SHP77 (cell line): ENCODE measurements around the gene GPATCH11.

Source experiments
- DNase-seq, 2 experiments: peaks; one replicate each; lab custom pipeline; 2025; lab: John Stamatoyannopoulos, UW

The GPATCH11 gene

DNA sequence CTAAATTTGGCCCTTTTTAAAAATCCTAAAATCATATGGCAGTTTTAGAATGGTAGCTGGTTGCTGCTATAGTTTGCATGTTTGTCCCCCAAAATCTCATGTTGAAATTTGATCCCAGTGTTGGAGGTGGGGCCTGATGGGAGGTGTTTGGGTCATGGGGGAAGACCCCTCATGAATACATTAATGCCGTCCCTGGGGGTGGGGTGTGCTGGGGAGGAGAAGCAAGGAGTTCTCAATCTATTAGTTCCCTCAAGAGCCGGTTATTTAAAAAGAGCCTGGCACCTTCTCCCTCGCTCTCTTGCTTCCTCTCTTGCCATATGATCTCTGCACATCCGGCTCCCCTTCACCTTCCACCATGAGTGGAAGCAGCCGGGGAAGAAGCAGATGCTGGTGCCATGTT, 20.8 kb downstream of the GPATCH11 start:
- DNase-seq = no peak

DNA sequence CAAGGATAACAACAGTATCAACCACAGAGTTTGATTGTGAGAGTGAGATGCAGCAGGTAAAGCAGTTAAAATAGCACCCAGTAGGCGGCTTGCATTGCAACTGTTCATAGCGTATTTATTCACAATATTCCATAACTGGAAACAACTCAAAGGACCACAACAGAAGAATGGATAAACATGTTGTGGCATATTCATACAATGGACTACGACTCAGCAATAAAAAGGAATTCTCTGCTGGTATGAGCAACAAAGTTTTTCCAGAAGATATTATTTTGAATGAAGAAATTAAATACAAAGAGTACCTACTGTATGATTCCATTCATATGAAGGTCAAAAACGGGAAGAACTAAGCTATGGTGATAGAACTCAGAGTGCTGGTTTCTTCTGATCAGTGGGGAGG, 25.2 kb downstream of the GPATCH11 start:
- no peak for DNase-seq

DNA sequence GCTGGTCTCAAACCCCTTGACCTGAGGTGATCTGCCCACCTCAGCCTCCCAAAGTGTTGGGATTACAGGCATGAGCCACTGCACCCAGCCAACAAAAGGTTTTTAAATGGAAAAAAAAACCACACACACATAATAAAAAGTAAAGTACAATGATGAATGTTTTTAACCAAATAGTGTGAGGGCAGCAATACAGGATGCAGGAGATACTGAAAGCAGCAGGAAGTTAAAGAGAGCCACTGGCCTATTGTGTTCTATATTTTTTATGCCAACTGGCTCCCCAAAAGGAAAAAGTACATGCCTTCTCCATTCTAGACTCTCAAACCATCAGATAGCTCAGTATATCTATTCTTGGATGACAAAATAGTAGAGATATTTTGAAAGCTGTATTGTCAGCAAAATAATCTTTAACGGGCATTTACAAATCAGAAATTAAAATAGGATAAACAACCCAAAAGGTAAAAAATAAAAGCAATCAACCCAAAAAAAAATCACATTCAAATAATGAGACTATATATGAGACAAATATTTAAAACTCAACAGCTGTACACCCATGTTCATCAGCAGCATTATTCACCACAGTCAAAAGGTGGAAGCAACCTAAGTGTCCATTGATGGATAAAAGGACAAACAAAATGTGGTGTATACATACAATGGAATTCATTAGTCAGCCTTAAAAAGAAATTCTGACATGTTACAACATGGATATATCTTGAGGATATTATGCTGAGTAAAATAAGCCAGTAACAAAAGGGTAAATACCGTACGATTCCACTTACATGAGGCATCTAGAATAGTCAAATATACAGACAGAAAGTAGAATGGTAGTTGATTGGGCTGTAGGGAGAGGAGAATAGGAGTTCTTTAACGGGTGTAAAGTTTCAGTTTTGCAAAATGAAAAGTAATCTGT, 26.2 kb downstream of the GPATCH11 start:
- DNase-seq = no peak

DNA sequence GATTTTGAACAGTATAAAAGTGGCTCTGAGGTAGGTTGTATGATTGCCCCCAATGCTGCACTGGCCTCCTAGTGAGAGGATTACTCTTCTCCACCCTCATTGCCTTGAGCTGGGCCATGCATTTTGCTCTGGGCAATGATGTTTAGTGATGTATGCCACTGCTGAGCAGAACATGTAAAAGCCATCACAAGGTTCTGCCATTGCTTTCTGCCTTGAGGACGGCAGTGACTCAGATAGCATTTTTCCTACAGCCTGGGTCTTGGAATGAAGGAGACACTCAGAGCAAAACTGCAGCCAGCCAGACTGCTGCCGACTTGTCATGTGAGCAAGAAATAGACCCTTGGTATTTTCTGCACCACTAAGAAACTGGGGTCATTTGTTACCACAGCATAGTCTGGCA, 27.6 kb downstream of the GPATCH11 start:
- no peak for DNase-seq

DNA sequence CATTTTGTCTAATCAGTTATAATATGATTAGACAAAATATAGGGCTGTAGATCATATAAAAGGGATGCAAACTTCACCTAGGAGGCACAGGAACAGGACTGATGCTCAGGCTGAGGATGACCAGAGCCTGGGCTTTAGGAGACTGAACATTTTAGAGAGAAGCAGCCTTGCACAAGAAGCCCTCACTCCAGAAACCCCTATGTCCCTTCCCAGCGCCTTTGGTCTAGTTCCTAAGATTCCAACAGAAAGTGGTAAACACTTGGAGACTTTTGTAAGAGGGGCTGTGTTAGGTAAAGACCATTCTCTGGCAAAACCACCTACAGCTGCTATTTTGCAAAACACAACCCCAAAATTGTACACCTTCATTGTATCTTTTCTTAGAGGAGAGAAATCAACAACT, 33.2 kb downstream of the GPATCH11 start:
- no peak for DNase-seq

DNA sequence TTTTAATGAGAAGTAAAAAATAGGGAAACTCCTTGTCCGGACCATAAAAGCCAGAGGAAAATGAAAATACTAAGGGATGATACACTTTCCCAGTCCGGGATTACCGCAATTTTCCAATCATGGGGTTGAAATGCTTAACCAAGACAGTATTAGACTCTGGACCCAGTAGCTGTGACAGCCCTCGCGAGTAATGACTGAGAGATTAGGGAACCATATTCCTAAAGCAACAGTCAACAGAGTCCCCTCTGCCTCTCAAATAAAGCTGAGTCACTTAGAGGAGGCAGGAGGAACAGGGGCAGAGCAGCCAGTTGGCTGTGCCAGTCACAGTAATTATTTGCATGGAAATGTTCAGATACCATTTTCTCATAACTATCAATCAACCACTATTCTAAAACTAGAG, 34.8 kb downstream of the GPATCH11 start:
- no peak for DNase-seq

DNA sequence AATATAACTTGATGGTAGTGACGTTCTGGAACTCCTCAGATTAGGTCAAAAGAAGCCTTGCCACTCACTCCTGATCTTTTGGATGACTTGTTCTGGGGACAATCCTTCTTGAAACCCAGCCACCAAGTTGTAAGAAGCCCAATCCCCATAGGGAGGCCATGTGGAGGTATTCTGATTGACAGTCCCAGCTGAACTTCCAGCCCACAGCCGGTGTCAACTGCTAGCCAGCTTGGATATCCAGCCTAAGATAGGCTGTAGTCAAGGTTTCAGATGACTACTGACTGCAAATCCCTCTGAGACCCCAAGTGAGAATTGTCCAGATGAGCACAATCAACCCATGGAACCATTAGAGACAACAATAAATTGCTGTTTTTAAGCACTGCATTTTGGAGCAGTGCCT, 41.1 kb downstream of the GPATCH11 start:
- no peak for DNase-seq

DNA sequence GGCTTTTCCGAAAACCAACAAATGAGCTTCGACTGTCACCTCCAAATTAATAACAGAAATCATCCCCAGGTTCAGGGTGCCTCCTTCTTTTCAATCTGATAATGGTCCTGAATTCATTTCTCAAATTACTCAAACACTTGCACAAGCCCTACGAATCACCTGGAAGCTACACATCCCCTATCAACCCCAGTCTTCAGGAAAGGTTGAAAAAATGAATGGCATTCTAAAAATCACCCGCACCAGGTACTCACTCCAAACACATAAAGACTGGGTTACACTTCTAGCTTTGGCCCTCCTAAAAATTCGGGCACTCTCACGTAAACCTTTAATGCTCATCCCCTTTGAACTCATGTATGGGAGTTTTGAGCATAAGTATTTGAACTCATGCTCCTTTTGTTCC, 48.6 kb downstream of the GPATCH11 start:
- no peak for DNase-seq

DNA sequence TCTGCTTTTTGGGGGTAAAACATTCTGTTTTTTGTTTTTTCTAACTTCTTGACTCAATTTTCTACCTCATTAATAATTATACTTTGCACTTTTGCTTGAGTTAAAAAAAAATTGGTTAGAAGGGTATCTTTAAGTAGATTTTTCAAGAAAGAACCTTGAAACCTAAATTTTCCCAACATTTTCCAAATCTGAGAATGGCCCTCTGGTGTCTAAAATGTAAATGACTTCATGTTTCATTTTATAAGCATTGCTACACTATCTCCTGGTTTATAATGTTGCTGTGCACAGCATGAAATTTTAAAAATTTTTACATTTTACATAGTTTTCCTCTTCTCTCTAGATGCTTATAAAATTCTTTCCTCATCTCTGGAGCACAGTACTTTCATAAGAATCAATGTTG, 58.2 kb downstream of the GPATCH11 start:
- DNase-seq = no peak

DNA sequence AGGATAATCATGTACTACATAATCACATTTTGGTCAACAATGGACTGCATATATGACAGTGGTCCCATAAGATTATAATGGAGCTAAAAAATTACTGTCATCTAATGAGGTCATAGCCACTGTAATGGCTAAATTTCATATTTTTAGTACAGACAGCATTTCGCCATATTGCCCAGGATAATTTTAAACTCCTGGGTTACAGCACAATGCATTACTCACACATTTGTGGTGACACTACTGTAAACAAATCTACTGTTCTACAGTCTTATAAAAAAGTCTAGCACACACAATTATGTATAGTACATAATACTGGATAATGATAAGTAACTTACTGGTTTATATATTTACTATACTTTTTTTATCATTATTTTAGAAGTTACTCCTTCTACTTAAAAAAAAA, 59.7 kb downstream of the GPATCH11 start:
- no peak for DNase-seq

DNA sequence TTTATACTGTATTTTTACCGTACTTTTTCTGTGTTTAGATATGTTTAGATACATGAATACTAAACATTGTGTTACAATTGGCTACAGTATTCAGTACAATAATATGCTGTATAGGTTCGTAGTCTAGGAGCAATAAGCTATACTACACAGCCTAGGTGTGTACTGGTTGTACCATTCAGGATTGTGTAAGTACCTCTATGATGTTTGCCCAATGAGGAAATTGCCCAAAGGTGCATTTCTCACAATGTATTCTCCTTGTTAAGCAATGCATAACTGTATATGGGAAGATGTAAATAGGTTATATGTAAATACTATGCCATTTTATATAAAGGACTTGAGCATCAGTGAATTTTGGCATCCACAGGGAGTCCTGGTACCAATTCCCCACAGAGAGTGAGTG, 61.7 kb downstream of the GPATCH11 start:
- DNase-seq = no peak

DNA sequence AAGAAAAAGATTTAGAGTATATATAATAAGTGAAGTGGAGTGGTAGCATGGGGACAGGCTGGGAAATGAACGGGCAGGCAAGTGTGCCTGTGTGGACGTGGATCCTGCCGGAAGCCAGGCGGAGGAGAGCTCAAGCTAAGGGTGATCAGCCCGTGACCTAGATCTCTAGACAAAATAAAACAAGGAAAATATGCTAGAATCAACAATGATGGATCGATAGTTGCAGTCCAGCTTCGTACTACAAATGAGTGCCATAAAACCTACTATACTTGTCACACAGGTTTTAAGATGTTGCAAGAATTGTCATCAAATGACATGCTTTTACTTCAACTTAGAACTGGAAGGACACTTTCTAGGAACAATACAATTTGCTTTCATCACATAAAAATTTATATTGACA, 64.0 kb downstream of the GPATCH11 start:
- no peak for DNase-seq
